Inflammatory macrophage treated with lipopolysaccharide for 4 hours (primary cell): Measurements from ENCODE around the gene NDUFB7.

Experiments used
- DNase-seq: peaks from one replicate; pipeline ENCODE4 v3.0.0-alpha.2; 2020

The NDUFB7 gene

DNA sequence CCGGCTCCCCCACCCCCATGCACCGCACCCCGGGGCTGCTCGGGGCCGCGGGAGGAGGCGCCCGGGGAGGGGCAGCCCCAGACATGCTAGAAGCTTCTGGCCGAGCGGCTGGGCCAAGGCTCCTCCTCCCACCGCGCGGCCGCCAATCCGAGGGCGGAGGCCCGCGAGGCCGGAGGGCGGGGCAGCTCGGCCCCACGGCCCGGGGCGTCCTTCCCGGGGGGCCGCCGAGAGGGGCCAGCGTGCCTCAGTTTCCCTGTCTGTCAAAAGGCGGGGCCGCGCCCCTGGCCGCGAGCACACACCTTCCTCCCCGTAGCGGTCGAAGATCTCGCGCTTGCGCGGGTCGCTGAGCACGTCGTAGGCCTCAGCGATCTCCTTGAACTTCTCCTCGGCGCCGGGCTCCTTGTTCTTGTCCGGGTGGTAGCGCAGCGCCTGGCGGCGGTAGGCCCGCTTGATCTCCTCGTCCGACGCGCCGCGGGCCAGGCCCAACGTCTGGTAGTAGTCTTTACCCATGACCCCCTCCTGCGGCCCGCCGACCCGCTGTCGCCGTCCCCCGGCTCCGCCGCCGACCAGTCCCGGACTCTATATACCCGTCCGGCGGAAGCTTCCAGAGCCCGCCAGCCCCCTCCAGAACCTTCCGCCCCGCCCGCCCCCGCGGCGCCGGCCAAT lies 53.9 kb downstream of the NDUFB7 start, which contains the start of gene DNAJB1:
DNAJB1 (minus strand) TSS at position 558 of the 666 bp plus-strand sequence; CDS start at position 510, 48 bp downstream.
- DNase-seq = peak; percentile 83

- no peak for DNase-seq
These were observed 54.4 kb downstream of the NDUFB7 start for GRCh38 chr19:14517446-14517839.

- no peak for DNase-seq
These were observed 55.0 kb downstream of the NDUFB7 start for GRCh38 chr19:14516746-14517438.
